H1 (cell line): ENCODE data around the gene PHLDB3.

Experiments used
- CTCF ChIP-seq, 3 experiments: IDR thresholded peaks; 1 replicate in 2 of 3; 2 replicates in 1 of 3; pipeline versions ENCODE4 v1.5.1 to v1.6.1; 2011; ENCODE audit warnings: low read length in 3 of 3, mild to moderate bottlenecking in 3 of 3, inconsistent platforms in 2 of 3, low read depth in 1 of 3, moderate library complexity in 1 of 3; ENCODE audit not compliant: insufficient read depth in 1 of 3; ENCODE audit errors: control extremely low read depth in 1 of 3
- POLR2A ChIP-seq, 2 experiments: IDR thresholded peaks; 1 replicate in 1 of 2; 2 replicates in 1 of 2; pipeline ENCODE4 v1.6.1; 2011; ENCODE audit warnings: low read depth in 2 of 2, low read length in 2 of 2, mild to moderate bottlenecking in 2 of 2; ENCODE audit errors: control extremely low read depth in 1 of 2

- TF ChIP-seq CTCF (IDR thresholded peaks at IDR 0.05; ENCODE audit: control extremely low read depth in 1 of 3, insufficient read depth in 1 of 3, low read depth in 1 of 3, low read length in 3 of 3): no peak
- TF ChIP-seq POLR2A (IDR thresholded peaks at IDR 0.05; ENCODE audit: control extremely low read depth in 1 of 2, low read depth in 2 of 2, low read length in 2 of 2): no peak
Observed at GRCh38 chr19:43507880-43508279, 3.3 kb upstream of the PHLDB3 start.
